HEK293T (cell line): Measurements from ENCODE around the gene BCL2L2.

ENCODE experiments used
- CTCF ChIA-PET: fragments of 350-600 bp; formaldehyde crosslinking; extraction: SDS; loops from one replicate; lab custom pipeline; 2021; ENCODE audit warnings: antibody characterized with exemption, inconsistent platforms; lab: Yijun Ruan, JAX
- POLR2A ChIA-PET: fragments of 350-600 bp; formaldehyde crosslinking; extraction: SDS; loops from one replicate; lab custom pipeline; 2020; ENCODE audit warnings: antibody characterized with exemption, inconsistent platforms; lab: Yijun Ruan, JAX
- DNase-seq: peaks from one replicate; pipeline ENCODE4 v3.0.0; 2012; ENCODE audit warnings: mixed read lengths; ENCODE audit errors: extremely low spot score
- ARNT ChIP-seq: fragments of 450-650 bp; IDR thresholded peaks from 2 replicates; pipeline ENCODE4 v1.6.1; 2017; ENCODE audit warnings: mild to moderate bottlenecking
- BHLHE40 ChIP-seq: fragments of 450-650 bp; IDR thresholded peaks from 2 replicates; pipeline ENCODE4 v1.6.1; 2016; ENCODE audit warnings: mild to moderate bottlenecking, moderate library complexity, borderline replicate concordance
- CTBP1 ChIP-seq: fragments of 450-650 bp; IDR thresholded peaks from 2 replicates; pipeline ENCODE4 v1.6.1; 2016; ENCODE audit warnings: borderline replicate concordance
- ELF4 ChIP-seq: fragments of 450-650 bp; IDR thresholded peaks from 2 replicates; pipeline ENCODE4 v1.6.1; 2017; ENCODE audit warnings: antibody characterized with exemption
- FOXA1 ChIP-seq: fragments of 450-650 bp; IDR thresholded peaks from 2 replicates; pipeline ENCODE4 v1.6.1; 2016; ENCODE audit warnings: mild to moderate bottlenecking
- FOXK2 ChIP-seq: fragments of 450-650 bp; IDR thresholded peaks from 2 replicates; pipeline ENCODE4 v1.6.1; 2016; ENCODE audit warnings: mild to moderate bottlenecking
- FOXM1 ChIP-seq: fragments of 450-650 bp; IDR thresholded peaks from 2 replicates; pipeline ENCODE4 v1.6.1; 2017; ENCODE audit warnings: mild to moderate bottlenecking, borderline replicate concordance
- HDGF ChIP-seq: fragments of 450-650 bp; IDR thresholded peaks from 2 replicates; pipeline ENCODE4 v1.6.1; 2017; ENCODE audit warnings: antibody characterized with exemption, borderline replicate concordance
- L3MBTL2 ChIP-seq: fragments of 450-650 bp; conservative IDR thresholded peaks from 2 replicates; pipeline ENCODE4 v1.6.1; 2016; ENCODE audit warnings: mild to moderate bottlenecking
- LEF1 ChIP-seq: fragments of 450-650 bp; IDR thresholded peaks from 2 replicates; pipeline ENCODE4 v1.6.1; 2017; ENCODE audit warnings: mild to moderate bottlenecking, borderline replicate concordance
- NFRKB ChIP-seq: fragments of 450-650 bp; IDR thresholded peaks from 2 replicates; pipeline ENCODE4 v1.6.1; 2016; ENCODE audit warnings: mild to moderate bottlenecking, moderate library complexity
- SP1 ChIP-seq: fragments of 450-650 bp; IDR thresholded peaks from 2 replicates; pipeline ENCODE4 v1.6.1; 2017
- SUZ12 ChIP-seq: fragments of 450-650 bp; IDR thresholded peaks from 2 replicates; pipeline ENCODE4 v1.6.1; 2016; ENCODE audit warnings: mild to moderate bottlenecking
- TARDBP ChIP-seq: fragments of 450-650 bp; IDR thresholded peaks from 2 replicates; pipeline ENCODE4 v1.6.1; 2016
- ZNF384 ChIP-seq: fragments of 450-650 bp; IDR thresholded peaks from 2 replicates; pipeline ENCODE4 v1.6.1; 2016
- TF ChIP-seq, protein P1 (sequence below): fragments of 450-650 bp; IDR thresholded peaks from 2 replicates; pipeline ENCODE4 v1.6.1; 2016

Gene BCL2L2

GRCh38 chr14:23286020-23286901 lies 20.4 kb upstream of the BCL2L2 start, which contains the start of gene HOMEZ:
TSS of gene HOMEZ (minus strand) at chr14:23286132. CDS start at chr14:23285952, 180 bp downstream.
- TF ChIP-seq LEF1, result 0 out of 2 replicates have a peak, but pooled peaks have one; percentile 27
- no peak for TF ChIP-seq NFRKB
- TF ChIP-seq CTBP1, result no peak
- no peak for TF ChIP-seq BHLHE40
- no peak for TF ChIP-seq ARNT
- no peak for TF ChIP-seq ZNF384
- no peak for TF ChIP-seq SUZ12
- no peak for TF ChIP-seq HDGF
- TF ChIP-seq L3MBTL2, result peak; percentile 62
- TF ChIP-seq, protein P1, sequence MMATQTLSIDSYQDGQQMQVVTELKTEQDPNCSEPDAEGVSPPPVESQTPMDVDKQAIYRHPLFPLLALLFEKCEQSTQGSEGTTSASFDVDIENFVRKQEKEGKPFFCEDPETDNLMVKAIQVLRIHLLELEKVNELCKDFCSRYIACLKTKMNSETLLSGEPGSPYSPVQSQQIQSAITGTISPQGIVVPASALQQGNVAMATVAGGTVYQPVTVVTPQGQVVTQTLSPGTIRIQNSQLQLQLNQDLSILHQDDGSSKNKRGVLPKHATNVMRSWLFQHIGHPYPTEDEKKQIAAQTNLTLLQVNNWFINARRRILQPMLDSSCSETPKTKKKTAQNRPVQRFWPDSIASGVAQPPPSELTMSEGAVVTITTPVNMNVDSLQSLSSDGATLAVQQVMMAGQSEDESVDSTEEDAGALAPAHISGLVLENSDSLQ, result no peak
- TF ChIP-seq SP1, result no peak
- TF ChIP-seq ELF4, result no peak
- TF ChIP-seq TARDBP, result no peak
- TF ChIP-seq FOXM1, result no peak
- TF ChIP-seq FOXK2, result no peak
- no peak for TF ChIP-seq FOXA1
- peak; percentile 92 for DNase-seq
- POLR2A ChIA-PET, result interaction anchor here (0.7 to 3.6 kb wide), 24 partner anchors 8 to 583 kb away, joined by 3 to 46 read pairs (median 4); partner anchors contain the start of genes ACIN1, BCL2L2, C14orf119 and PABPN1
- CTCF ChIA-PET, result interaction anchor here (1.1 to 1.2 kb wide), 2 partner anchors 12 to 15 kb away, joined by 3 to 4 read pairs; no protein-coding TSS in a partner anchor

- POLR2A ChIA-PET, result interaction anchor here (0.7 to 3.6 kb wide), 21 partner anchors 7 to 584 kb away, joined by 3 to 46 read pairs (median 4); partner anchors contain the start of genes ACIN1, BCL2L2, C14orf119 and PABPN1
- CTCF ChIA-PET, result interaction anchor here (0.7 to 1.2 kb wide), 3 partner anchors 11 to 273 kb away, joined by 3 to 4 read pairs (median 3); no protein-coding TSS in a partner anchor
- TF ChIP-seq, protein P1, result no peak
- TF ChIP-seq L3MBTL2 (no peak), FOXK2 (no peak), LEF1 (no peak), FOXA1 (no peak), CTBP1 (no peak), NFRKB (no peak)
These were observed 19.6 kb upstream of the BCL2L2 start for GRCh38 chr14:23286902-23287479.

GRCh38 chr14:23294734-23295561 lies 11.7 kb upstream of the BCL2L2 start:
- ChIA-PET CTCF (interaction anchor here (0.7 to 1.3 kb wide), 4 partner anchors 10 to 87 kb away, joined by 3 read pairs; no protein-coding TSS in a partner anchor), POLR2A (interaction anchor here (0.6 to 1.1 kb wide), 3 partner anchors 9 to 26 kb away, joined by 4 read pairs; partner anchors contain the start of genes HOMEZ and PABPN1)
- DNase-seq, result peak; percentile 40
- TF ChIP-seq LEF1 (no peak), BHLHE40 (no peak), HDGF (no peak), ARNT (no peak), ZNF384 (peak; percentile 100)

More at GRCh38 chr14:23286902-23287479, 19.6 kb upstream of the BCL2L2 start:
- no peak for DNase-seq

DNA sequence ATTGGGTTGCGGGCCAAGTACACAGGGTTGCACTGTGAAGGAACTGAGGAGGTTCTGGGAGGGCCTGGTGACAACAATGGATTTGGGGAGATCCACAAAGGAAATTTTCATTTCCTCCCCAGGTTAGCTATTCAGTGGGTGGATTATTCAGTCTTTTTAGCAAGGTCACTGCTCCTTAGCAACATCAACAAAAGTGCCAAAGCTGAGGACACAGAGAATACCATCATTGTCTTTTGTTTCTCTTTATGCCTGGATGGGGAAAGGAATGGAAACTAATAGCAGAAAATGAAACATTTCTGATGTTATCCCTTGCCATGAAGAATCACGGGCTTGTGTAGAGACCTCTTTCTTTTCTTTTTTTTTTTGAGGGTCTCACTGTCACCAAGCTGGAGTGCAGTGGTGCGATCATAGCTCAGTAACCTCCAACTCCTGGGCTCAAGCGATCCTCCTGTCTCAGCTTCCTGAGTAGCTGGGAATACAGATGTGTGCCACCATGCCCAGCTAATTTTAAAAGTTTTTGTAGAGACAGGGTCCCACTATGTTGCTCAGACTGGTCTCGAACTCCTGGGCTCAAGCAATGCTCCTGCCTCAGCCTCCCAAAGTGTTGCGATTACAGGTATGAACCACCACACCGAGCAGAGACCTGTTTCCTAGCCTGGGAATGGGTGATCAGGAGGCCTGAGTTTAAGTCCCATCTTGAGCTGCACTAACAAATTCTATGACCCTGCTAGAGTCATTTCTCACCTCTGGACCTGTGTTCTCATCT lies 10.4 kb upstream of the BCL2L2 start:
- ChIA-PET POLR2A (interaction anchor here (1.1 to 3.2 kb wide), 3 partner anchors 10 to 201 kb away, joined by 3 to 16 read pairs (median 4); partner anchors contain the start of genes ACIN1, C14orf119, HOMEZ and PABPN1), CTCF (interaction anchor here (1.3 kb wide), 1 partner anchor 26 kb away, joined by 3 read pairs; no protein-coding TSS in a partner anchor)

More for the DNA sequence above, 10.4 kb upstream of the BCL2L2 start:
- DNase-seq, result no peak
- TF ChIP-seq NFRKB (no peak), L3MBTL2 (no peak), FOXK2 (no peak), ELF4 (no peak), CTBP1 (no peak), BHLHE40 (no peak), SUZ12 (no peak), SP1 (no peak), ARNT (no peak), TARDBP (no peak), ZNF384 (no peak), LEF1 (no peak)
- TF ChIP-seq, protein P1, result no peak
